PC-3 (cell line): Measurements from ENCODE around the gene OSTM1. TPM values are rescaled to one million over a fixed set of nuclear protein-coding genes. Genes with fewer than 3 reads are reported as not detected.

ENCODE experiments used
- ATAC-seq: fragments of 200-7000 bp; cut with Tn5 transposase; 2 replicates; pipeline ENCODE4 v1.9.1; 2020; ENCODE audit warnings: mild to moderate bottlenecking, moderate library complexity
- BruUV-seq: library from RNA; stranded (reverse); fragments of 400-500 nt; replicated peaks from 2 replicates; lab custom pipeline; 2021; lab: Mats Ljungman, UMichigan
- CTCF ChIA-PET: fragments of 300-600 bp; sonication (Branson Sonifier 250); formaldehyde crosslinking; loops from one replicate; lab custom pipeline; 2022; ENCODE audit warnings: antibody characterized with exemption; lab: Charles Lee
- POLR2A ChIA-PET: fragments of 300-600 bp; sonication (Branson Sonifier 250); formaldehyde crosslinking; loops from one replicate; lab custom pipeline; 2022; ENCODE audit warnings: antibody characterized with exemption; ENCODE audit not compliant: unreplicated experiment; lab: Charles Lee
- DNase-seq: peaks from one replicate; pipeline ENCODE4 v3.0.0-alpha.2; 2015
- H2AFZ ChIP-seq: fragments of 300-600 bp; sonication (generic); 2 replicates; pipeline ENCODE4 v1.6.0; 2016; ENCODE audit warnings: antibody characterized with exemption, low read length
- H3F3A ChIP-seq: fragments of 300-600 bp; sonication (generic); one replicate; pipeline ENCODE4 v1.6.0; 2017; ENCODE audit warnings: antibody characterized with exemption, low read length, control low read depth, mild to moderate bottlenecking; ENCODE audit not compliant: unreplicated experiment
- H3K27ac ChIP-seq: fragments of 300-600 bp; sonication (generic); 2 replicates; pipeline ENCODE4 v1.5.1; 2016; ENCODE audit warnings: mild to moderate bottlenecking, low read length
- H3K27me3 ChIP-seq: fragments of 300-600 bp; sonication (generic); 2 replicates; pipeline ENCODE4 v1.6.1; 2016; ENCODE audit warnings: low read length, mixed read lengths
- H3K36me3 ChIP-seq: fragments of 300-600 bp; sonication (generic); 2 replicates; pipeline ENCODE4 v1.6.1; 2016; ENCODE audit warnings: low read depth, mixed run types, low read length, mixed read lengths
- H3K4me1 ChIP-seq: fragments of 300-600 bp; sonication (generic); 2 replicates; pipeline ENCODE4 v1.5.1; 2016; ENCODE audit warnings: low read length; ENCODE audit not compliant: insufficient read depth
- H3K4me2 ChIP-seq: fragments of 300-600 bp; sonication (generic); 2 replicates; pipeline ENCODE4 v1.6.0; 2016; ENCODE audit warnings: low read length
- H3K4me3 ChIP-seq: fragments of 300-600 bp; sonication (generic); 2 replicates; pipeline ENCODE4 v1.5.1; 2016; ENCODE audit warnings: mild to moderate bottlenecking, low read length, mixed read lengths
- H3K79me2 ChIP-seq: fragments of 300-600 bp; sonication (generic); 2 replicates; pipeline ENCODE4 v1.6.1; 2017; ENCODE audit warnings: low read length, mixed read lengths
- H3K9ac ChIP-seq: fragments of 300-600 bp; sonication (generic); 2 replicates; pipeline ENCODE4 v1.6.0; 2016; ENCODE audit warnings: mild to moderate bottlenecking, low read length
- H3K9me2 ChIP-seq: fragments of 300-600 bp; sonication (generic); replicated peaks from 2 replicates; pipeline ENCODE4 v1.6.1; 2016; ENCODE audit warnings: mixed run types, low read length, mixed read lengths
- H3K9me3 ChIP-seq: fragments of 300-600 bp; sonication (generic); 2 replicates; pipeline ENCODE4 v1.6.1; 2016; ENCODE audit warnings: low read length, mixed read lengths
- H4K20me1 ChIP-seq: fragments of 300-600 bp; sonication (generic); 2 replicates; pipeline ENCODE4 v1.6.1; 2016; ENCODE audit warnings: low read length, mixed read lengths
- EZH2 ChIP-seq: fragments of 300-600 bp; sonication (generic); IDR thresholded peaks from one replicate; pipeline ENCODE4 v1.6.1; 2017; ENCODE audit warnings: antibody characterized with exemption, mild to moderate bottlenecking, low read length; ENCODE audit not compliant: unreplicated experiment
- EZH2phosphoT487 ChIP-seq: fragments of 300-600 bp; sonication (generic); IDR thresholded peaks from 2 replicates; pipeline ENCODE4 v1.6.1; 2018; ENCODE audit warnings: mild to moderate bottlenecking, antibody characterized with exemption, low read length, borderline replicate concordance
- intact Hi-C: fragments of 100-400 bp; cut with micrococcal nuclease; formaldehyde crosslinking; loops from 2 replicates; pipeline ENCODE4 v1.9.0; 2023
- total RNA-seq: library from RNA; depleted of rRNA; stranded (reverse); fragments of >200 nt; gene quantifications from 2 replicates; pipeline ENCODE4 v1.2.3, GENCODE V29; 2014
- TF ChIP-seq, protein P1 (sequence below): fragments of 300-600 bp; sonication (generic); conservative IDR thresholded peaks from 2 replicates; pipeline ENCODE4 v1.5.1; 2017; ENCODE audit warnings: antibody characterized with exemption, low read depth, mild to moderate bottlenecking, low read length

Gene OSTM1
- total RNA-seq, 1 experiment from 2014 or later: 13.5 TPM

- H3K27ac ChIP-seq: no peak overlapping the region
- TF ChIP-seq EZH2phosphoT487: no peak
- TF ChIP-seq, protein P1, sequence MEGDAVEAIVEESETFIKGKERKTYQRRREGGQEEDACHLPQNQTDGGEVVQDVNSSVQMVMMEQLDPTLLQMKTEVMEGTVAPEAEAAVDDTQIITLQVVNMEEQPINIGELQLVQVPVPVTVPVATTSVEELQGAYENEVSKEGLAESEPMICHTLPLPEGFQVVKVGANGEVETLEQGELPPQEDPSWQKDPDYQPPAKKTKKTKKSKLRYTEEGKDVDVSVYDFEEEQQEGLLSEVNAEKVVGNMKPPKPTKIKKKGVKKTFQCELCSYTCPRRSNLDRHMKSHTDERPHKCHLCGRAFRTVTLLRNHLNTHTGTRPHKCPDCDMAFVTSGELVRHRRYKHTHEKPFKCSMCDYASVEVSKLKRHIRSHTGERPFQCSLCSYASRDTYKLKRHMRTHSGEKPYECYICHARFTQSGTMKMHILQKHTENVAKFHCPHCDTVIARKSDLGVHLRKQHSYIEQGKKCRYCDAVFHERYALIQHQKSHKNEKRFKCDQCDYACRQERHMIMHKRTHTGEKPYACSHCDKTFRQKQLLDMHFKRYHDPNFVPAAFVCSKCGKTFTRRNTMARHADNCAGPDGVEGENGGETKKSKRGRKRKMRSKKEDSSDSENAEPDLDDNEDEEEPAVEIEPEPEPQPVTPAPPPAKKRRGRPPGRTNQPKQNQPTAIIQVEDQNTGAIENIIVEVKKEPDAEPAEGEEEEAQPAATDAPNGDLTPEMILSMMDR: no peak
- TF ChIP-seq EZH2: no peak
- BruUV-seq: no TSS peak
- no peaks in the 10 kb centered on the region for H3K79me2 ChIP-seq
- ATAC-seq (peak; percentile 54), DNase-seq (no peak)
- POLR2A ChIA-PET: no interaction called here
- no peaks in the 10 kb centered on the region for H4K20me1 ChIP-seq
- no peaks in the 10 kb centered on the region for H3F3A ChIP-seq
- CTCF ChIA-PET: no interaction called here
- H3K27me3 ChIP-seq: no peaks in the 10 kb centered on the region
- peak overlapping the region; percentile 97 for H2AFZ ChIP-seq
- H3K4me3 ChIP-seq: peak overlapping the region; percentile 72
- intact Hi-C loops: loop anchor here (10.0 kb wide), 1 partner anchor 107 kb away; no protein-coding TSS in a partner anchor
- H3K9me2 ChIP-seq: no peaks in the 10 kb centered on the region
- H3K9me3 ChIP-seq: no peaks in the 10 kb centered on the region
- H3K4me2 ChIP-seq: peak overlapping the region; percentile 96
- H3K4me1 ChIP-seq: no peaks in the 10 kb centered on the region
- H3K9ac ChIP-seq: no peak overlapping the region; the same call in 1 of the 2 replicates
- H3K36me3 ChIP-seq: no peaks in the 10 kb centered on the region
Observed at GRCh38 chr6:108117427-108118358, 43.2 kb upstream of the OSTM1 start.

- no peak overlapping the region for H3K9ac ChIP-seq
- H3K4me2 ChIP-seq: no peak overlapping the region
- H3K27ac ChIP-seq: no peak overlapping the region
- no peaks in the 10 kb centered on the region for H3K9me2 ChIP-seq
- no peak for TF ChIP-seq EZH2
- TF ChIP-seq, protein P1: no peak
- H3K4me3 ChIP-seq: no peak overlapping the region
- ATAC-seq (no peak), DNase-seq (no peak)
- H4K20me1 ChIP-seq: no peaks in the 10 kb centered on the region
- intact Hi-C loops: loop anchor here (10.0 kb wide), 1 partner anchor 108 kb away; no protein-coding TSS in a partner anchor
- ChIA-PET CTCF (no interaction called here), POLR2A (no interaction called here)
- H3K36me3 ChIP-seq: no peaks in the 10 kb centered on the region
- H2AFZ ChIP-seq: no peak overlapping the region
- no peaks in the 10 kb centered on the region for H3K79me2 ChIP-seq
- H3K9me3 ChIP-seq: no peaks in the 10 kb centered on the region
- no peaks in the 10 kb centered on the region for H3F3A ChIP-seq
- H3K27me3 ChIP-seq: no peaks in the 10 kb centered on the region
- H3K4me1 ChIP-seq: no peaks in the 10 kb centered on the region
- BruUV-seq: no TSS peak
Observed at GRCh38 chr6:108116546-108117426, 42.2 kb upstream of the OSTM1 start.
